ENCODE measurements around the gene BCL11A.

BCL11A gene

DNA sequence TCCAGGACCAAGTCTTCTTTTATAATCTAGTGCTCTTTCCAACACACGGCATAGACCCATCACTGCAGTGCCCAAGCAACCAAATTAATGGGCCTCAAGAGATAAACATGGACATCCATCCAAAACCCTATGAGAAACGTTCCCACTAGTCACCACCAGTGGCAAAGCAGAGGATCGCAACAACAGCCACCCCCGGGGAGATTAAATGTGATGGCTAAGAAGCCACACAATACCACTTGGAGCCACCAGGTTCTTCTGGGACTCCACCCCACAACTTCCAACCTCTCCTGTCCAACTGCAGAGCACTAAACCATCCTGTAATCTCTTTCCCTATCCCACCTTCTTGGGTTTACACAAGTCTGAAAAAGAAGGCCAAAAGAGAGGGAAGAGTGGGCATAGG, 123.8 kb downstream of the BCL11A start:
- Histone ChIP-seq H3K4me3 (ENCODE audit: low read depth, low read length) (no peak overlapping the region), H3K27ac (no peak overlapping the region), H3K36me3 (no peaks in the 10 kb centered on the region), H3K9me3 (ENCODE audit: severe bottlenecking) (peaks cover 3% of the 10 kb centered on the region), H3K27me3 (ENCODE audit: insufficient read depth, low read depth, severe bottlenecking) (no peaks in the 10 kb centered on the region)
- DNase-seq = no peak
- TF ChIP-seq, protein P1, sequence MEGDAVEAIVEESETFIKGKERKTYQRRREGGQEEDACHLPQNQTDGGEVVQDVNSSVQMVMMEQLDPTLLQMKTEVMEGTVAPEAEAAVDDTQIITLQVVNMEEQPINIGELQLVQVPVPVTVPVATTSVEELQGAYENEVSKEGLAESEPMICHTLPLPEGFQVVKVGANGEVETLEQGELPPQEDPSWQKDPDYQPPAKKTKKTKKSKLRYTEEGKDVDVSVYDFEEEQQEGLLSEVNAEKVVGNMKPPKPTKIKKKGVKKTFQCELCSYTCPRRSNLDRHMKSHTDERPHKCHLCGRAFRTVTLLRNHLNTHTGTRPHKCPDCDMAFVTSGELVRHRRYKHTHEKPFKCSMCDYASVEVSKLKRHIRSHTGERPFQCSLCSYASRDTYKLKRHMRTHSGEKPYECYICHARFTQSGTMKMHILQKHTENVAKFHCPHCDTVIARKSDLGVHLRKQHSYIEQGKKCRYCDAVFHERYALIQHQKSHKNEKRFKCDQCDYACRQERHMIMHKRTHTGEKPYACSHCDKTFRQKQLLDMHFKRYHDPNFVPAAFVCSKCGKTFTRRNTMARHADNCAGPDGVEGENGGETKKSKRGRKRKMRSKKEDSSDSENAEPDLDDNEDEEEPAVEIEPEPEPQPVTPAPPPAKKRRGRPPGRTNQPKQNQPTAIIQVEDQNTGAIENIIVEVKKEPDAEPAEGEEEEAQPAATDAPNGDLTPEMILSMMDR (IDR thresholded peaks at IDR 0.05; ENCODE audit: low read depth, low read length) = no peak

DNA sequence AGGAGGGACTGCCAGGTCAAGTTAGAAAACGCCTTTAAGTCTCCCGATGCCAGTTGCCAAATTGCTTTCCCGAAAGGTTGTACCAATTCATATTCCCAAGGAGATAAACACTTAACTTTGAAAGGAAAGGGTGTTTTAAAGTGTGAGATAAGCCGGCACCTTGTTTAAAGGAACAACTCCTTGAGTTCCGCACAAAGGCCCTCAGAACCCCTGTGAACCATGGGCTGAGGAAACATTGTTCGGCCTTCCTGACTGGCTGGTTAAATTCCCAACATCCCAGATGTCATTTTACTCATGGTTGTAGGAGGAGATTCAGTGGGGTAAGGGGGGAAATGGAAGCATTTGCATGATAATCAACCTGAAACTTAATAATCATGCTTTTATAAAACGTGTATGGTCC, 126.6 kb downstream of the BCL11A start:
- DNase-seq = no peak
- Histone ChIP-seq H3K4me3 (ENCODE audit: low read depth, low read length) (no peak overlapping the region), H3K27me3 (ENCODE audit: insufficient read depth, low read depth, severe bottlenecking) (no peaks in the 10 kb centered on the region), H3K9me3 (ENCODE audit: severe bottlenecking) (peaks cover 3% of the 10 kb centered on the region), H3K36me3 (no peaks in the 10 kb centered on the region), H3K27ac (no peak overlapping the region)
- TF ChIP-seq, protein P1 (IDR thresholded peaks at IDR 0.05; ENCODE audit: low read depth, low read length) = no peak

DNA sequence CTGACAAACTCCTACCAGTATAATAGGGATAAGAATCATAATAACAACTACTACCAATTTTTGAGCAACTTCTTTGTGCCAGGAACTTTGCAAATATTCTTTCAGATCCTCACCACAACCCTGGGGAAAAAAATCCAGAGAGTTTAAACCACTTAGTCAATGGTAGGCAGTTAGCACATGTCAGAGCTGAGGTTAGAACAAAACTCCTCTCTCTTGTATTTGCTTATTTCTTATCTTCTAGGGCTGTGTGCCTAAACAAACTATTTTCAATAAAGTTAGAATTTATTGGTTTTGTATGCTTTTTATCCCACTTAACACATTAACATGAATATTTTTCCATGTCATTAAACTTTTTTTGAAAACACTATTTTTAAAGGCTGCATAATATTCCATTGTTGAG, 127.1 kb downstream of the BCL11A start:
- H3K4me3 ChIP-seq (ENCODE audit: low read depth, low read length) = no peak overlapping the region
- TF ChIP-seq, protein P1 (IDR thresholded peaks at IDR 0.05; ENCODE audit: low read depth, low read length) = no peak
- H3K9me3 ChIP-seq (ENCODE audit: severe bottlenecking) = peaks cover 3% of the 10 kb centered on the region
- no peak for DNase-seq
- no peaks in the 10 kb centered on the region for H3K27me3 ChIP-seq (ENCODE audit: insufficient read depth, low read depth, severe bottlenecking)
- H3K36me3 ChIP-seq = no peaks in the 10 kb centered on the region
- H3K27ac ChIP-seq = no peak overlapping the region

DNA sequence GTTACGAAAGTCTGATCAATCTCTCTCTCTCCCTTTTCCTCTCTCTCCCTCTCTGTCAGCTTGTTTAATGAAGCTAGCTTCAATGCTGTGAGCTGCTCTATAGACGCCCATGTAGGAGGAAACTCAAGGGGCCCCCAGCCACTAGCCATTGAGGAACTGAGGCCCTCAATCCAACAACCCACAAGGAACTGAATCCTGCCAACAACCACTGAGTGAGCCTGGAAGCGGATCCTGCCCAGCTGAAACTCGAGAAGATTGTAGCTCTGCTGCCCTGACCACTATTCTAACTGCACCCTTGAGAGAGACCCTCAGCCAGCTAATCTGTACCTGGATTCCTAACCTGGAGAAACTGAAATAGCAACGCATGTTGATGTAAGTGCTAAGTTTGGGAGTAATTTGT, 129.2 kb downstream of the BCL11A start:
- H3K27me3 ChIP-seq (ENCODE audit: insufficient read depth, low read depth, severe bottlenecking) = no peaks in the 10 kb centered on the region
- TF ChIP-seq, protein P1 (IDR thresholded peaks at IDR 0.05; ENCODE audit: low read depth, low read length) = no peak

DNA sequence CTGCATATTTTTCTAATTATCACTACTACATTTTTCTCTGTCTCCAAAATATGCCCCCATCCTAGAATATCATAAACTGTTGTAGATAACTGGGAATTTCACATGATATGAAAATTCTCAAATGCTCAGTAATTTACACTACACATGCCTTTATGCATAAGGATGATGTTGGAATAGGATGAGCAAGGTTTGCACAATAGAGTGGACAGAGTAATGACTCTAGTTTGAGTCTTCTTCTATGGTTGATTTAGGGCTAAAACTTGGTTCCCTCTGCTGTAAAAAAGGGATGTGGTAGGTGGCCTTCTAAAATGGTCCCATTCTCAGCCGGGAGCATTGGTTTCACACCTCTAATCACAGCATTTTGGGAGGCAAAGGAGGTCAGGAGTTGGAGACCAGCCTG, 129.9 kb downstream of the BCL11A start:
- no peaks in the 10 kb centered on the region for H3K27me3 ChIP-seq (ENCODE audit: insufficient read depth, low read depth, severe bottlenecking)

More for the DNA sequence above, 129.2 kb downstream of the BCL11A start:
- Histone ChIP-seq H3K36me3 (no peaks in the 10 kb centered on the region), H3K9me3 (ENCODE audit: severe bottlenecking) (peaks cover 3% of the 10 kb centered on the region), H3K27ac (no peak overlapping the region), H3K4me3 (ENCODE audit: low read depth, low read length) (no peak overlapping the region)
- no peak for DNase-seq

More for the DNA sequence above, 129.9 kb downstream of the BCL11A start:
- Histone ChIP-seq H3K9me3 (ENCODE audit: severe bottlenecking) (peaks cover 3% of the 10 kb centered on the region), H3K27ac (no peak overlapping the region), H3K36me3 (no peaks in the 10 kb centered on the region), H3K4me3 (ENCODE audit: low read depth, low read length) (no peak overlapping the region)
- no peak for DNase-seq
- TF ChIP-seq, protein P1 (IDR thresholded peaks at IDR 0.05; ENCODE audit: low read depth, low read length) = no peak

Data from WERI-Rb-1 (cell line).